SK-N-SH (cell line): ENCODE results near the gene ADK. TPM values are rescaled to one million over a fixed set of nuclear protein-coding genes. Genes with fewer than 3 reads are reported as not detected.

Experiments used
- CTCF ChIA-PET: fragments of 300-600, 350-600 bp; formaldehyde crosslinking; extraction: SDS; loops from one replicate; lab custom pipeline; 2021; lab: Yijun Ruan, JAX
- POLR2A ChIA-PET: fragments of 350-600 bp; sonication (Branson Sonifier 250); formaldehyde crosslinking; extraction: SDS; loops from one replicate; lab custom pipeline; 2020; ENCODE audit warnings: antibody characterized with exemption, inconsistent platforms; lab: Yijun Ruan, JAX
- DNase-seq: peaks from one replicate; pipeline ENCODE4 v3.0.0; 2012
- H2AFZ ChIP-seq: fragments of 200-600 bp; sonication (generic); 2 replicates; pipeline ENCODE4 v1.8.1; 2016; ENCODE audit warnings: antibody characterized with exemption, mild to moderate bottlenecking, low read depth
- H3F3A ChIP-seq: fragments of 200-600 bp; sonication (generic); replicated peaks from 2 replicates; pipeline ENCODE3; 2016; ENCODE audit warnings: antibody characterized with exemption, mild to moderate bottlenecking; ENCODE audit not compliant: insufficient read depth
- H3K27ac ChIP-seq, 2 experiments: fragments of 200-500 bp in 1 of 2; fragments of 200-600 bp in 1 of 2; sonication (Bioruptor generic) in 1 of 2; sonication (generic), shearing (Covaris generic) in 1 of 2; 2 replicates each; pipeline versions ENCODE4 v1.5.1 to v1.6.1; 2014 to 2016; ENCODE audit warnings: low read depth in 2 of 2, inconsistent platforms in 1 of 2, low read length in 1 of 2, mild to moderate bottlenecking in 1 of 2, mixed read lengths in 1 of 2
- H3K27me3 ChIP-seq: fragments of 200-600 bp; sonication (generic), shearing (Covaris generic); 2 replicates; pipeline ENCODE4 v1.6.1; 2016; ENCODE audit warnings: mixed run types; ENCODE audit not compliant: insufficient read depth
- H3K36me3 ChIP-seq, 2 experiments: fragments of 200-500 bp in 1 of 2; fragments of 200-600 bp in 1 of 2; sonication (Bioruptor generic) in 1 of 2; sonication (generic) in 1 of 2; replicated peaks in 1 of 2; 2 replicates each; pipeline versions ENCODE3 to v1.5.1; 2014 to 2016; ENCODE audit warnings: low read length in 1 of 2, mild to moderate bottlenecking in 1 of 2; ENCODE audit not compliant: insufficient read depth in 2 of 2, control insufficient read depth in 1 of 2
- H3K4me1 ChIP-seq, 2 experiments: fragments of 200-500 bp in 1 of 2; fragments of 200-600 bp in 1 of 2; sonication (Bioruptor generic) in 1 of 2; sonication (generic), shearing (Covaris generic) in 1 of 2; 2 replicates each; pipeline versions ENCODE4 v1.5.1 to v1.6.1; 2014 to 2016; ENCODE audit warnings: low read depth in 1 of 2, low read length in 1 of 2, mixed run types in 1 of 2; ENCODE audit not compliant: insufficient read depth in 2 of 2, control insufficient read depth in 1 of 2
- H3K4me2 ChIP-seq: fragments of 200-600 bp; sonication (generic), shearing (Covaris generic); 2 replicates; pipeline ENCODE4 v1.6.1; 2017; ENCODE audit warnings: mixed run types
- H3K4me3 ChIP-seq, 2 experiments: fragments of 200-500 bp in 1 of 2; fragments of 200-600 bp in 1 of 2; sonication (Bioruptor generic) in 1 of 2; sonication (generic), shearing (Covaris generic) in 1 of 2; 2 replicates each; pipeline versions ENCODE4 v1.5.1 to v1.8.1; 2014 to 2016; ENCODE audit warnings: low read depth in 2 of 2, inconsistent platforms in 1 of 2, low read length in 1 of 2, mild to moderate bottlenecking in 1 of 2, mixed read lengths in 1 of 2, moderate library complexity in 1 of 2
- H3K79me2 ChIP-seq: fragments of 200-600 bp; sonication (generic); 2 replicates; pipeline ENCODE4 v1.8.1; 2017; ENCODE audit warnings: mild to moderate bottlenecking; ENCODE audit not compliant: insufficient read depth
- H3K9ac ChIP-seq: fragments of 200-600 bp; sonication (generic); 2 replicates; pipeline ENCODE4 v1.6.1; 2017; ENCODE audit warnings: mixed run types
- H3K9me2 ChIP-seq: fragments of 200-600 bp; sonication (generic); 2 replicates; pipeline ENCODE4 v1.6.1; 2017; ENCODE audit warnings: mixed run types
- H3K9me3 ChIP-seq: fragments of 200-600 bp; sonication (generic); 2 replicates; pipeline ENCODE4 v1.6.1; 2017; ENCODE audit warnings: mixed run types, mild to moderate bottlenecking, moderate library complexity
- H4K20me1 ChIP-seq: fragments of 200-600 bp; sonication (generic); 2 replicates; pipeline ENCODE4 v1.6.1; 2017; ENCODE audit warnings: mild to moderate bottlenecking, mixed run types; ENCODE audit not compliant: insufficient read depth
- CHD2 ChIP-seq: fragments of 150-350 bp; IDR thresholded peaks from 2 replicates; pipeline ENCODE4 v1.6.1; 2018; ENCODE audit warnings: low read length; ENCODE audit not compliant: partially characterized antibody
- ELF1 ChIP-seq: IDR thresholded peaks from 2 replicates; pipeline ENCODE4 v1.4.0; 2012
- FOXJ3 ChIP-seq: sonication (generic); formaldehyde crosslinking; IDR thresholded peaks from 2 replicates; pipeline ENCODE4 v1.5.1; 2020; ENCODE audit warnings: mild to moderate bottlenecking, missing genetic modification reagents
- GABPA ChIP-seq: IDR thresholded peaks from 2 replicates; pipeline ENCODE4 v1.4.0; 2012; ENCODE audit warnings: low read depth, mild to moderate bottlenecking
- MEF2A ChIP-seq: IDR thresholded peaks from 2 replicates; pipeline ENCODE4 v1.4.0; 2012; ENCODE audit warnings: low read depth, borderline replicate concordance
- NRF1 ChIP-seq: IDR thresholded peaks from 2 replicates; pipeline ENCODE4 v1.6.1; 2012; ENCODE audit warnings: low read depth, mild to moderate bottlenecking, low read length
- RAD21 ChIP-seq: IDR thresholded peaks from 2 replicates; pipeline ENCODE4 v1.6.1; 2012; ENCODE audit warnings: mild to moderate bottlenecking, low read length
- TEAD4 ChIP-seq: IDR thresholded peaks from 2 replicates; pipeline ENCODE4 v1.4.0; 2012; ENCODE audit warnings: mild to moderate bottlenecking, borderline replicate concordance; ENCODE audit not compliant: insufficient read depth
- YY1 ChIP-seq: IDR thresholded peaks from 2 replicates; pipeline ENCODE4 v1.4.0; 2012; ENCODE audit warnings: low read depth, mild to moderate bottlenecking
- WGBS: methylation state at CpG from one replicate; pipeline ENCODE4 v1.1.6; 2017; ENCODE audit warnings: low lambda C conversion rate; 5-methylcytosine and 5-hydroxymethylcytosine counted together
- polyA plus RNA-seq, 3 experiments: library from polyadenylated mRNA; depleted of rRNA; stranded (reverse); fragments of >200 nt; gene quantifications; 2 replicates each; pipeline ENCODE4 v1.2.3, GENCODE V29; 2012
- TF ChIP-seq, protein P1 (sequence below): IDR thresholded peaks from 2 replicates; pipeline ENCODE4; 2012
- TF ChIP-seq, protein P2 (sequence below): IDR thresholded peaks from 2 replicates; pipeline ENCODE4 v1.4.0; 2012; ENCODE audit warnings: low read depth

Gene ADK
- polyA plus RNA-seq, 1 of the 3 experiments (the other 2 are of a cell fraction): 25.1 TPM

DNA sequence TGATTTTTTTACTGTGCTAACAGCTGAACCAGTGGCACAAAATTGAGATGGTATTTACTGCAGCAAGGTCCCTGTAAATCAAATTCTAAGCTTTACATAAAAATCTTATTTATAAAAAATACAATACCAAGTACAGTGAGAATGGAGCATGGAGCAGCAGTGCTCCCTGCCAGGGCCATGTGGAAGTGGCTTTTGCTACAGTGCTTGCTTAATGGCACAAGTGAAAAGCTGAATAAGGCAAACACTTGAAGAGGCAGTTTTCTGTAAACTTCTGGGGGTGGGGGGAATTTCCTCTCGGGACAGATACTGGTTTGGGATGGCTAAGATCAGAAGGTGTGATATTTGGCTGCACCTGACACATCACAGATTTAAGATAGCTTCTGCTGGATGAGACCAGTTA lies 27.9 kb upstream of the ADK start (continued):
- TF ChIP-seq, protein P1, sequence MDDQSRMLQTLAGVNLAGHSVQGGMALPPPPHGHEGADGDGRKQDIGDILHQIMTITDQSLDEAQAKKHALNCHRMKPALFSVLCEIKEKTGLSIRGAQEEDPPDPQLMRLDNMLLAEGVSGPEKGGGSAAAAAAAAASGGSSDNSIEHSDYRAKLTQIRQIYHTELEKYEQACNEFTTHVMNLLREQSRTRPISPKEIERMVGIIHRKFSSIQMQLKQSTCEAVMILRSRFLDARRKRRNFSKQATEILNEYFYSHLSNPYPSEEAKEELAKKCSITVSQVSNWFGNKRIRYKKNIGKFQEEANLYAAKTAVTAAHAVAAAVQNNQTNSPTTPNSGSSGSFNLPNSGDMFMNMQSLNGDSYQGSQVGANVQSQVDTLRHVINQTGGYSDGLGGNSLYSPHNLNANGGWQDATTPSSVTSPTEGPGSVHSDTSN: no peak
- TF ChIP-seq NRF1 (no peak), GABPA (no peak), CHD2 (no peak)
- TF ChIP-seq, protein P2, sequence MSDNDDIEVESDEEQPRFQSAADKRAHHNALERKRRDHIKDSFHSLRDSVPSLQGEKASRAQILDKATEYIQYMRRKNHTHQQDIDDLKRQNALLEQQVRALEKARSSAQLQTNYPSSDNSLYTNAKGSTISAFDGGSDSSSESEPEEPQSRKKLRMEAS: no peak

DNA sequence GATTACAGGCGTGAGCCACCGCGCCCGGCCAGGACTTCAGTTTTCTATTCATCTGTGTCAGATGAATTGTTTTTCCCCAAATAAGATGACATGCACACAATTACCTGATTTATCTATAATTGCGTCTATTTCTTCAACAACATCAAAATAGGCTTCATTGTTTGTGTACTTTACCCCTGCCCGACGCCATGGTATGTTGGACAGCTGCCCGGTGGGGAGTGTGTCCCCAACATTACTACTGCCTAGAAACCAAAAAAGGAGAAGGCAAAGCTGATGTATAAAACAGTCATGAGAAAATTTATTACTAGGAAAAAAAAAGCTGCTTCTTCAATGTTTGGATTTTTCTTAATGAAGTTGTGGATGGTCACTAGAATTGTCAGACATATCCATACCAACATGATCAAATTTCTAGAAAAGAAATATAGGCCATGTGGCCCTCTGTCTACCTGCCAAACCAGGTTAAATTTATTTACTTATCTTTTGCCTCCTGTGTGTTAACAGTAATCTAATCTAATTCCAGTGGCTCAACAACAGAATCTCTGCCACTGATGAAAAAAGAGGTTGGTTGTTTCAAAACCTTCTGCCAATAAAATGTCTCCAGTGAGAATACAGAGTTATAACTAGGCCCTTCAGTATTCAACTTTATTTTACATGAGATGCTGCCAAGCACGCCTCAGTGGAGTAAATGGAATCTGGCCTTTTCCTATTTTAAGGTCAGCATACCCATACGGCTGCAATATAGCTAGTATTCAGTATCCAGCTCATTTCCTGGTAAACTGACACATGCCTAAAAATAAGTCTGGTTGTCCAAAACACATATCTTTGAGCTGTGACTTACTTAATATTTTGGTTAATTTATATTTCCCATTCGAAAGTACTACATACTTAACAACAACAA lies 16.8 kb upstream of the ADK start:
- DNase-seq: no peak
- WGBS: 96% methylated on average over 11 of the region's 11 CpGs
- peaks cover 12% of the 10 kb centered on the region for H3K79me2 ChIP-seq
- H2AFZ ChIP-seq: no peak overlapping the region
- peaks cover 50 to 78% of the 10 kb centered on the region in 2 experiments for H3K36me3 ChIP-seq
- H3K9me2 ChIP-seq: no peaks in the 10 kb centered on the region
- H3K4me3 ChIP-seq: no peak overlapping the region
- H3K27ac ChIP-seq: peak overlapping the region in 1 of 2 experiments; percentile 34; a peak in 2 of 4 replicates
- ChIA-PET POLR2A (interaction anchor here (0.6 kb wide), 1 partner anchor 14 kb away, joined by 3 read pairs; no protein-coding TSS in a partner anchor), CTCF (interaction anchor here (0.6 to 2.1 kb wide), 7 partner anchors 9 to 248 kb away, joined by 3 to 7 read pairs (median 4); no protein-coding TSS in a partner anchor)
- no peaks in the 10 kb centered on the region for H3K9me3 ChIP-seq
- peaks cover 13% of the 10 kb centered on the region for H3F3A ChIP-seq
- TF ChIP-seq RAD21 (no peak), FOXJ3 (CRISPR knock-in tag) (no peak), MEF2A (no peak), YY1 (no peak), ELF1 (no peak)
- peaks cover 0 to 3% of the 10 kb centered on the region in 2 experiments; a peak in 1 of 4 replicates for H3K4me1 ChIP-seq
- H3K4me2 ChIP-seq: no peak overlapping the region
- no peaks in the 10 kb centered on the region for H3K27me3 ChIP-seq
- H4K20me1 ChIP-seq: no peaks in the 10 kb centered on the region
- H3K9ac ChIP-seq: no peak overlapping the region

DNA sequence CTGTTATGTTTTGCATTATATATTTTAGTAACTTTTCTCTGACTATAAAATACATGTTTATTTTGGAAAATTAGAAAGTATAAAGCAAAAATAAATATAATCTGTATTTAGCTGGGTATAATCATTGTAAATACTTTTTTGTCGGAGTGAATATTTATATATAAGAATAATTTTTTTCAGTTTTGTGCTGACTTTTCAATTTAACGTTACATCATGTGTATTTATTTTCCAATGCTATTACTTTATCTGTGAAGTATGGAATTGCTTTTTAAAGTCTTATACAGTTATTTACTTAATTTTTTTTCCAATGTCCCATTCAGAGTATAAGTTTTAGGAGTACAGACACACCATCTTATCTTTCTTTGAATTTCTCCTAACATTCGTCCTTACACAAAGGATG lies 15.6 kb upstream of the ADK start:
- CTCF ChIA-PET: interaction anchor here (1.0 to 2.1 kb wide), 4 partner anchors 9 to 249 kb away, joined by 3 to 6 read pairs (median 4); no protein-coding TSS in a partner anchor
- H4K20me1 ChIP-seq: no peaks in the 10 kb centered on the region
- H3K4me1 ChIP-seq: peaks cover 0 to 3% of the 10 kb centered on the region in 2 experiments; a peak in 1 of 4 replicates
- no peak overlapping the region; a peak in 1 of 4 replicates for H3K27ac ChIP-seq
- H3K9me2 ChIP-seq: no peaks in the 10 kb centered on the region
- WGBS: 95% methylated on average over 3 of the region's 3 CpGs
- POLR2A ChIA-PET: no interaction called here
- no peak overlapping the region for H3K4me2 ChIP-seq
- DNase-seq: no peak
- H3K79me2 ChIP-seq: peaks cover 23% of the 10 kb centered on the region
- peaks cover 42 to 71% of the 10 kb centered on the region in 2 experiments for H3K36me3 ChIP-seq
- H2AFZ ChIP-seq: no peak overlapping the region
- no peaks in the 10 kb centered on the region for H3K27me3 ChIP-seq
- no peak overlapping the region for H3K4me3 ChIP-seq
- H3K9me3 ChIP-seq: no peaks in the 10 kb centered on the region
- H3K9ac ChIP-seq: no peak overlapping the region
- H3F3A ChIP-seq: peaks cover 5% of the 10 kb centered on the region
- TF ChIP-seq TEAD4: no peak
- TF ChIP-seq, all 33 proteins: peak for 0
